ENCODE data around the gene PPARG. TPM values are rescaled to one million over a fixed set of nuclear protein-coding genes. Genes with fewer than 3 reads are reported as not detected.

PPARG gene
- total and polyA plus RNA-seq, 2 donors (not counting 3 experiments of a cell fraction or from before 2014, with no cell fraction given), result 0.15 to 1.3 TPM

GRCh38 chr3:12433823-12434222 lies 145.0 kb downstream of the PPARG start:
- Histone ChIP-seq H3K4me3 (replicated peaks in 1 of 3; ENCODE audit: insufficient read depth in 1 of 3, low read depth in 1 of 3, low read length in 3 of 3) (no peak overlapping the region), H3K79me2 (ENCODE audit: control insufficient read depth, insufficient read depth, low read length) (no peaks in the 10 kb centered on the region), H3K4me1 (ENCODE audit: control insufficient read depth, extremely low read depth, insufficient read depth, low read length) (no peaks in the 10 kb centered on the region), H3K9me1 (replicated peaks; ENCODE audit: control insufficient read depth, extremely low read depth, insufficient read depth, low read length) (no peaks in the 10 kb centered on the region), H3K4me2 (ENCODE audit: insufficient read depth, low read length) (no peak overlapping the region), H3K36me3 (ENCODE audit: control insufficient read depth in 2 of 2, extremely low read depth in 1 of 2, insufficient read depth in 2 of 2, low read length in 2 of 2) (no peaks in the 10 kb centered on the region), H3K9me3 (replicated peaks; ENCODE audit: control insufficient read depth, insufficient read depth, low read length) (no peaks in the 10 kb centered on the region), H3K27ac (ENCODE audit: insufficient read depth, low read depth, low read length) (no peak overlapping the region), H3K27me3 (ENCODE audit: control insufficient read depth in 2 of 2, insufficient read depth in 2 of 2, low read length in 2 of 2) (peaks cover 6 to 14% of the 10 kb centered on the region in 2 experiments), H4K20me1 (replicated peaks; ENCODE audit: control insufficient read depth, extremely low read depth, insufficient read depth, low read length) (no peaks in the 10 kb centered on the region), H3K9ac (replicated peaks; ENCODE audit: extremely low read depth, insufficient read depth, low read length) (no peak overlapping the region), H2AFZ (ENCODE audit: low read depth, low read length) (no peak overlapping the region)
- dilution Hi-C loops (cut with MboI; ENCODE audit: extremely low pct_ligation_motif_present, low sequenced_read_pairs), result no loop called here
- CTCF ChIA-PET, result no interaction called here
- POLR2A ChIA-PET, result no interaction called here
- DNase-seq (ENCODE audit: low read depth, low spot score), result no peak
- no peak for FAIRE-seq
- BruUV-seq (replicated peaks), result no TSS peak
- intact Hi-C loops (cut with micrococcal nuclease), result no loop called here
- no peak for TF ChIP-seq EZH2 (IDR thresholded peaks at IDR 0.05; ENCODE audit: borderline replicate concordance, low read depth, low read length, severe bottlenecking)
- TF ChIP-seq POLR2A (IDR thresholded peaks at IDR 0.05; ENCODE audit: low read depth, low read length), result no peak
- TF ChIP-seq GATA2 (IDR thresholded peaks at IDR 0.05; ENCODE audit: insufficient read depth, insufficient read length, low read depth, low read length), result no peak
- TF ChIP-seq POLR2AphosphoS5 (IDR thresholded peaks at IDR 0.05; ENCODE audit: insufficient read depth, low read depth, low read length), result no peak
- TF ChIP-seq, protein P1, sequence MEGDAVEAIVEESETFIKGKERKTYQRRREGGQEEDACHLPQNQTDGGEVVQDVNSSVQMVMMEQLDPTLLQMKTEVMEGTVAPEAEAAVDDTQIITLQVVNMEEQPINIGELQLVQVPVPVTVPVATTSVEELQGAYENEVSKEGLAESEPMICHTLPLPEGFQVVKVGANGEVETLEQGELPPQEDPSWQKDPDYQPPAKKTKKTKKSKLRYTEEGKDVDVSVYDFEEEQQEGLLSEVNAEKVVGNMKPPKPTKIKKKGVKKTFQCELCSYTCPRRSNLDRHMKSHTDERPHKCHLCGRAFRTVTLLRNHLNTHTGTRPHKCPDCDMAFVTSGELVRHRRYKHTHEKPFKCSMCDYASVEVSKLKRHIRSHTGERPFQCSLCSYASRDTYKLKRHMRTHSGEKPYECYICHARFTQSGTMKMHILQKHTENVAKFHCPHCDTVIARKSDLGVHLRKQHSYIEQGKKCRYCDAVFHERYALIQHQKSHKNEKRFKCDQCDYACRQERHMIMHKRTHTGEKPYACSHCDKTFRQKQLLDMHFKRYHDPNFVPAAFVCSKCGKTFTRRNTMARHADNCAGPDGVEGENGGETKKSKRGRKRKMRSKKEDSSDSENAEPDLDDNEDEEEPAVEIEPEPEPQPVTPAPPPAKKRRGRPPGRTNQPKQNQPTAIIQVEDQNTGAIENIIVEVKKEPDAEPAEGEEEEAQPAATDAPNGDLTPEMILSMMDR (IDR thresholded peaks at IDR 0.05; ENCODE audit: extremely low read depth in 1 of 2, insufficient read depth in 1 of 2, low read depth in 1 of 2, low read length in 2 of 2), result no peak
- TF ChIP-seq, protein P2, sequence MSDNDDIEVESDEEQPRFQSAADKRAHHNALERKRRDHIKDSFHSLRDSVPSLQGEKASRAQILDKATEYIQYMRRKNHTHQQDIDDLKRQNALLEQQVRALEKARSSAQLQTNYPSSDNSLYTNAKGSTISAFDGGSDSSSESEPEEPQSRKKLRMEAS (IDR thresholded peaks at IDR 0.05; ENCODE audit: insufficient read depth, insufficient read length), result no peak
- no peak for TF ChIP-seq MYC (IDR thresholded peaks at IDR 0.05; ENCODE audit: low read depth, low read length)

All from endothelial cell of umbilical vein (primary cell).